Fibroblast of lung (primary cell): ENCODE results near the gene GLB1L. TPM values are rescaled to one million over a fixed set of nuclear protein-coding genes. Genes with fewer than 3 reads are reported as not detected.

Experiments
- DNase-seq, 2 donors: peaks; one replicate each; pipeline versions ENCODE4 v3.0.0 to v3.0.0-alpha.2; 2010; ENCODE audit warnings: low read depth in 2 of 2
- H2AFZ ChIP-seq: 2 replicates; pipeline ENCODE4 v1.5.1; 2012; ENCODE audit warnings: low read length, control low read depth, inconsistent platforms
- H3K27ac ChIP-seq: 2 replicates; pipeline ENCODE4 v1.5.1; 2011; ENCODE audit warnings: low read length, control low read depth; ENCODE audit not compliant: insufficient read depth
- H3K27me3 ChIP-seq: 2 replicates; pipeline ENCODE4 v1.5.1; 2011; ENCODE audit warnings: mild to moderate bottlenecking, low read length; ENCODE audit not compliant: control insufficient read depth, insufficient read depth
- H3K36me3 ChIP-seq: 2 replicates; pipeline ENCODE4 v1.5.1; 2011; ENCODE audit warnings: low read length; ENCODE audit not compliant: control insufficient read depth, insufficient read depth
- H3K4me1 ChIP-seq: 2 replicates; pipeline ENCODE4 v1.5.1; 2011; ENCODE audit warnings: low read length; ENCODE audit not compliant: control insufficient read depth, insufficient read depth; ENCODE audit errors: extremely low read depth
- H3K4me2 ChIP-seq: 2 replicates; pipeline ENCODE4 v1.5.1; 2011; ENCODE audit warnings: low read length, control low read depth; ENCODE audit not compliant: insufficient read depth; ENCODE audit errors: extremely low read depth
- H3K4me3 ChIP-seq, 4 experiments: fragments of 200-600 bp in 1 of 4; sonication (generic) in 1 of 4; replicated peaks in 1 of 4; 2 replicates each; pipeline ENCODE4 v1.5.1; 2011 to 2016; ENCODE audit warnings: low read length in 4 of 4, low read depth in 3 of 4, mild to moderate bottlenecking in 3 of 4, control low read depth in 2 of 4, inconsistent platforms in 1 of 4, mixed read lengths in 1 of 4; ENCODE audit not compliant: insufficient read depth in 1 of 4; ENCODE audit errors: control extremely low read depth in 1 of 4
- H3K79me2 ChIP-seq: 2 replicates; pipeline ENCODE4 v1.5.1; 2012; ENCODE audit warnings: mild to moderate bottlenecking, low read length, inconsistent platforms; ENCODE audit not compliant: control insufficient read depth, insufficient read depth
- H3K9ac ChIP-seq: 2 replicates; pipeline ENCODE4 v1.5.1; 2011; ENCODE audit warnings: mild to moderate bottlenecking, low read length, control low read depth; ENCODE audit not compliant: insufficient read depth
- H3K9me3 ChIP-seq: 2 replicates; pipeline ENCODE4 v1.5.1; 2012; ENCODE audit warnings: low read depth, low read length; ENCODE audit not compliant: control insufficient read depth, insufficient read depth
- H4K20me1 ChIP-seq: 2 replicates; pipeline ENCODE4 v1.5.1; 2011; ENCODE audit warnings: low read length; ENCODE audit not compliant: control insufficient read depth, insufficient read depth; ENCODE audit errors: extremely low read depth
- CTCF ChIP-seq, 2 donors: IDR thresholded peaks in 1 of 2; conservative IDR thresholded peaks in 1 of 2; 1 replicate in 1 of 2; 2 replicates in 1 of 2; pipeline ENCODE4 v1.5.1; 2011 to 2012; ENCODE audit warnings: low read length in 2 of 2, control low read depth in 1 of 2, inconsistent platforms in 1 of 2, low read depth in 1 of 2, mild to moderate bottlenecking in 1 of 2
- EZH2 ChIP-seq: IDR thresholded peaks from 2 replicates; pipeline ENCODE4 v1.5.1; 2012; ENCODE audit warnings: low read length, control low read depth, mild to moderate bottlenecking; ENCODE audit errors: missing control alignments
- polyA plus RNA-seq, 2 donors: library from polyadenylated mRNA; depleted of rRNA in 1 of 2; stranded (reverse) in 1 of 2; unstranded in 1 of 2; fragments of >200 nt; gene quantifications; 2 replicates each; pipeline ENCODE4 v1.2.1, GENCODE V29; 2011 to 2012; ENCODE audit warnings: missing spikeins in 1 of 2
- total RNA-seq: library from RNA; depleted of rRNA; stranded (reverse); fragments of >200 nt; gene quantifications from 2 replicates; pipeline ENCODE4 v1.2.1, GENCODE V29; 2014

GLB1L gene
- total and polyA plus RNA-seq, 2 donors (not counting 1 experiment from before 2014, with no cell fraction given): 12.8 to 28.2 TPM

- Histone ChIP-seq H3K27ac (no peak overlapping the region), H3K4me1 (peaks cover 4% of the 10 kb centered on the region), H3K27me3 (no peaks in the 10 kb centered on the region), H4K20me1 (no peaks in the 10 kb centered on the region), H2AFZ (no peak overlapping the region), H3K9me3 (no peaks in the 10 kb centered on the region), H3K4me3 (no peak overlapping the region), H3K4me2 (no peak overlapping the region), H3K36me3 (peaks cover 24% of the 10 kb centered on the region), H3K9ac (no peak overlapping the region), H3K79me2 (peaks cover 14% of the 10 kb centered on the region)
- TF ChIP-seq CTCF (conservative IDR thresholded peaks at IDR 0.05 in 1 of 2, IDR thresholded peaks at IDR 0.05 in 1 of 2; ENCODE audit: low read depth in 1 of 2, low read length in 2 of 2) (no peak), EZH2 (no peak)
- no peak for DNase-seq
These were observed 21.2 kb downstream of the GLB1L start for GRCh38 chr2:219223831-219224610.

- H3K27ac ChIP-seq: no peak overlapping the region
- peaks cover 24% of the 10 kb centered on the region for H3K36me3 ChIP-seq
- no peak overlapping the region for H2AFZ ChIP-seq
- H3K27me3 ChIP-seq: no peaks in the 10 kb centered on the region
- H3K79me2 ChIP-seq: no peaks in the 10 kb centered on the region
- no peak for TF ChIP-seq EZH2
- H3K4me2 ChIP-seq: no peak overlapping the region
- no peaks in the 10 kb centered on the region for H4K20me1 ChIP-seq
- H3K4me1 ChIP-seq: peaks cover 13% of the 10 kb centered on the region
- no peak overlapping the region for H3K4me3 ChIP-seq
- H3K9ac ChIP-seq: no peak overlapping the region
- no peak for DNase-seq
- no peaks in the 10 kb centered on the region for H3K9me3 ChIP-seq
These were observed 23.2 kb downstream of the GLB1L start for GRCh38 chr2:219221957-219222518.

- TF ChIP-seq EZH2: no peak
- TF ChIP-seq CTCF (conservative IDR thresholded peaks at IDR 0.05 in 1 of 2, IDR thresholded peaks at IDR 0.05 in 1 of 2; ENCODE audit: low read depth in 1 of 2, low read length in 2 of 2): no peak
- Histone ChIP-seq H4K20me1 (no peaks in the 10 kb centered on the region), H3K9ac (no peak overlapping the region), H3K4me3 (no peak overlapping the region), H3K4me2 (no peak overlapping the region), H3K36me3 (peaks cover 25% of the 10 kb centered on the region), H3K27me3 (no peaks in the 10 kb centered on the region), H3K9me3 (no peaks in the 10 kb centered on the region), H3K4me1 (peaks cover 13% of the 10 kb centered on the region), H3K27ac (no peak overlapping the region), H2AFZ (no peak overlapping the region), H3K79me2 (no peaks in the 10 kb centered on the region)
- no peak for DNase-seq
These were observed 24.4 kb downstream of the GLB1L start for GRCh38 chr2:219220652-219221402.
